GM19035 (cell line): ENCODE results near the gene DDIT3.

Experiments used
- ATAC-seq: cut with Tn5 transposase; IDR thresholded peaks from one replicate; pipeline ENCODE4 v1.9.1; 2021; ENCODE audit not compliant: unreplicated experiment

DDIT3 gene

DNA sequence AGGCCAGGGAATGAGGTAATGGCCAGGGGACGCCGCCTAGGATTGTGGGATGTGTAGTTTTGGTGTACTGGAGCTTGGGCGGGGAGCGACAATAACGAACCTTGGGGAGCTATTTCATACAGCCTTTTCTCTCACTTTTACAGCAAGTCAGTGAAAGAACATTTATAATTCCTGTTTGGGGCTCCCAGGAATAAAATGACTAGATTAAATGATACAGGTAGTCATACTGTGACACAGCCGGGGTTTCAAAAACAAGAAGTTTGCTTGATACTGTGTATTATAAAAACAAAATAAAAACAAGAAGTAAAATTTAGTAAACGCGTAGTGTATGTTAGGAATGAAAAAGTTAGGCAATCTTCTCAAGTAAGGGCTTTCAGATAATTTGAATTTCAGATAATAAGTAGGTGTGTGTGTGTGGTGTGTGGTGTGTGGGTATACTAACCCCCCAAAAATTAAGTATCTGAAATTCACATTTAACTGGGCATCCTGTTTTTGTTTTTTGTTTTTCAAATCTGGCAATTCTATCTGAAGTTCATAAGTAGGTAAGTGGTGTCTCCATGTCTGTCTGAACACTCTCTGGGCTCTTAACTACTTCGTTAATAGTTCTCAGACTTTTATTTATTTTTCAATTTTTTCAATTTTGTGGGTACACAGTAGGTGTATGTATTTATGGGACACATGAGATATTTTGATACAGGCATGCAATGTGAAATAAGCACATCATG, 27.1 kb upstream of the DDIT3 start:
- ATAC-seq = no peak

DNA sequence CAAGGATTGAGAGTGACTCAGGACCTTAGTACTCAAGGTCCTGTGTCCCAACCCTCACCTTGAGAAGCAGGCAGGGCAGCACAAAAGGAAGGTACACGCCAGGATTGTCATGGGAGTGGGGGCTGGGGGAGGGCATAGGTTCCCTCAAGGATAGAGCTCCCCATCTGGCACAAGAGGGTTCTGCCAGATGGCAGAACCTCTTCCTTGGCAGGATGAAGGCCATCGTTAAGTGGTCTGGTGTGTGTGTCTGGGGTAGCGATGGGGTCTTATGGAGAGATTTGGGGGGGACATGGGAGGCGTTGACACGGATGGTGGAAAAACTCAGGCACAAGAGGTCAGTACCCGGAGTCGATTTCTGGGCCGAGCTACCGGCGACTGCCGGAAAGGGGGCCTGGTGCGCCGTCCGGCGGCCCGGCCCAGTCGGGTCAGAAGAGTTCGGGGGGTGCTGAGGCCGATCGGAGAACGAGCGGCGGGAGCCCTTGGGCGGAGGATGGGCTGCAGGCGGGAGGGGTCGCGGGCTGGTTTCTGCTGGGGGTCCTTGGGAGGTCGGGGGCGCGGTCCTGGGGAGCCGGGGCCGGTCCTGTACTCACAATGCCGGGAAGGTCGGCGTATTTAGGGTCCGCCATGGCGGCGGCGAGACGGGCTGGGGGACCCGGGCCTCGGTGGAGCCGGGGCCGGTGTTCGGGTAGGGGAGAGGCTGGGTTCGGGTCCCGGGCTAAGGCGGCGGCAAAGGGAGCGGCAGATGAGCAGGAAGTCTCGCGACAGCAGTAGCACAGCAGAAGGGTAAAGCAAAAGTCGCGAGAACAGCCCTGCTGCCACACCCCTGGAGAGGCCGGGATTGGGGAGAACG, 26.3 kb upstream of the DDIT3 start, which contains the start of gene DCTN2:
Gene DCTN2, minus strand, starts transcription at position 755 of the 850 bp plus-strand sequence. Its CDS starts 129 bp downstream, at position 626.
- peak; percentile 97 for ATAC-seq

DNA sequence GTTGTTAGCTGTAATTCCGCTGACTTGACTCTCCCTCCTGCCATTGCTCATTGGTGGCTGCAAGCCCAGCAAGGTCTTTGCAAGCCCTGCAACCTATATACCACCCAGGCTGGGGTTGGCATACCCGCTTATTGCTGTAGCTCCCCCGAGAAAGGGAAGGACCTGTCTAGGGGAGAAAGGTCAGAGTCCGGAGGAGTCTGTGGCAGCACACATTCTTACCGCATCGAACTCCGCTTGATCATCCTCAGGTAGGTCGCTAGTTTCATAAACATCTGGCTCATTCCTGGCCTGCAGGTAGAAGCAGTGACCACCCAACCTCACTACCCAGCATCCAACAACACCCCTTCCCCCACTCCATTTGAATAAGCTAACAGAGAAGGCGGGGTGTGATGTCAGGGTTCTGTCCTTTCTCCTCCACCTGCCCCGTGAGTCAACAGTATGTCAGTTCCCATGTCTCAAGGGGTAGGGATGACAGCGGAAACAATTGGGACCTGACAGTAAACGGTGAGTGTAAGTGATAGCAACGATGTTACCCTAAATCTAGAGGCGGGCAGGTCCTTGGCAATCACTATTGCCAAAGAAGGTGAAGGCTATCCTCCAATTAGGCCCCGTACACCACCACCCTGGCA, 25.6 kb upstream of the DDIT3 start:
- no peak for ATAC-seq

DNA sequence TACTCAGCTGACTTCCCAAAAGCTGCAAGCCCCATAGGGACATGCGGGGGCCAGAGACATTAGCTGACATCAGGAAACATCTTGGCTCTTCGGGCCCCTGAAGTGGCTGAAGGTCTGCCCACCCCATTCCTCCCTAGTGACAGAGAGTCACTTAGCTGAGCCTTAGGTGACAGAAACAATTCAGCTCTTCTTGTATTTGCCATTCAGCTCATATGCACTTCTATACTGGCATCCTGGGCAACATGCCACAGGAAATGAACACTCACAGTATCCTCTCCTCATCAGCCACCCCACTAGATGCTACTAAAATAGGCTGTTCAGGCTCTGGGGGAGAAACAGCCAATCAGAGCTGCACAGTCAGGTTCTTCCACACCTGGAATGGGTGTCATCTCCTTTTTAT, 23.3 kb upstream of the DDIT3 start:
- no peak for ATAC-seq

DNA sequence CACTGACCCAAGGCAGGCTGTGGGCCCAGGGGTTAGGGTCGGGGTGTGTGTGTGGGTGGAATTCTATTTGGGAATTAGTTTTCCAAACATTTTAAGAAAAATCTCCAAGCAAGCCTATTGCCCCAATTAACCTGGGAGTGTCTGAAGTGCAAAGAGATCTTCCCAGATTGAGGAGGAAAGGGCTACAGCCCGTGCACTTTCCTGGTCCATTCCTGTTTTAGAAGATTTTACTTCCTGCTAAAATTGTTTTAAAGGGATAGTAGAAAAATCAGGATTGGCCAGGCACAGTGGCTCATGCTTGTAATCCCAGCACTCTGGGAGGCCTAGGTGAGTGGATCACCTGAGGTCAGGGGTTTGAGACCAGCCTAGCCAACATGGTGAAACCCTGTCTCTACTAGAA, 21.4 kb upstream of the DDIT3 start:
- no peak for ATAC-seq

DNA sequence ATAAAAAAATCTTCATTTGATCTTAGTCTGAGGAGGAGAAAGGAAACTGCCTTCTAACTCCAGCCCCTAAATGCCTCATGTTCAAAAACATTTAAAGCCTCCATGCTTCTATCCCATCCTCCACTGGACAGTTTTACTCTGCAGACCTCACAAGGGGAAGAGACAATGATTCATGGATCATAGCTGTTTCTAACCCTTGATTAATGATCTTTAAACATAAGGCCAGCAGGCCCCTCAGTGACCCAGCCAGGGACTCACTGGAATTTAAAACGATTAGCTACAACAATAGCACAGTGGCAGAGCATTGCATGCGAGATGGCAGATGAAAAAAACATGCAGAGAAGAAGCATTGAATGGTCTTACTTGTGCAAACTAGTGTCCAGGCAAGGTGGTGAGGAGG, 20.7 kb upstream of the DDIT3 start:
- no peak for ATAC-seq

DNA sequence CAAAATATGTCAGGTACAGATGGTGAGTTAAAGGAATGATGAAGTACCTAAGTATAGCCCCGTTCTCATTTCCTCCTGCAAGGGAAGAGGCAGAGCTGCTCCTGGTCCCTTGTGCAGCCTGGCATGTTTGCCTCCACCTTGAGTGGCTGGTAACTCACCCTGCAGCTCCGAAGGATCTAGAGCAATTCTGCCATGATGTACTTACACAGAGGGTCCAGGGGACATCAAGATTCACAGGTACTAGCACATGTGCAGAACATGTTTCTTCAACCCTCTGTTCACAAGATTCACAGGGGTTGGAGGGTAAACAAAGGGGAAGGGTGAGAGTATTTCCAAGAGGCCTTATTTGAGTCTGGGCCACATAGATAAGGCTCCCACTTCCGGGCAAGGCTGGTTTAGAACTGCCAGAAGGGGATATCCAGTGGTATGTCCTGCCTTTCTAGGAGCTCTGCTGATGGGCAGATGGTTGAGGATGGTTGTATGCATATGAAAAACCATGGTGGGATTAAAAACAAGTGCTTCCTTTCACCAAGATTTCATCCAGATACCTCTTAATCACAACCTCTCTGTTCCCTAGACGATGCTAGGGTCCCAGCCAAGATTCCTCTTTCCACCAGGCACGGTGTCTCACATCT, 18.9 kb upstream of the DDIT3 start:
- no peak for ATAC-seq

DNA sequence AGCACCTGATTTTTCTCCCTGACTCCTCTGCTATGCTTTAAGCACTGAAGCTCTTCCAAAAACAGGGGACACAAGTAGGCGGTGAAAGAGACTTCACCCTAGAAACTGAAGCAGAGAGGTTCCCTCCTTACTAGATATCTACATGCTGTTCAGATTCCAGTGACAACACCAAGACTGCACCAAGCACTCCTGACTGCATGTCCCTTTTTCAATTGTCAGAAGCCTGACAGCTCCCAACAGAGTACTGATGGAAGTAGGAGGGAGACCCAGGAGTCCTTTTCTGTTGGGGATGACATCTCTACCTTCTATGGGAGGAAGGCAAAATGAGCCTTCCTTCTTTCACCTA, 16.3 kb upstream of the DDIT3 start:
- no peak for ATAC-seq

DNA sequence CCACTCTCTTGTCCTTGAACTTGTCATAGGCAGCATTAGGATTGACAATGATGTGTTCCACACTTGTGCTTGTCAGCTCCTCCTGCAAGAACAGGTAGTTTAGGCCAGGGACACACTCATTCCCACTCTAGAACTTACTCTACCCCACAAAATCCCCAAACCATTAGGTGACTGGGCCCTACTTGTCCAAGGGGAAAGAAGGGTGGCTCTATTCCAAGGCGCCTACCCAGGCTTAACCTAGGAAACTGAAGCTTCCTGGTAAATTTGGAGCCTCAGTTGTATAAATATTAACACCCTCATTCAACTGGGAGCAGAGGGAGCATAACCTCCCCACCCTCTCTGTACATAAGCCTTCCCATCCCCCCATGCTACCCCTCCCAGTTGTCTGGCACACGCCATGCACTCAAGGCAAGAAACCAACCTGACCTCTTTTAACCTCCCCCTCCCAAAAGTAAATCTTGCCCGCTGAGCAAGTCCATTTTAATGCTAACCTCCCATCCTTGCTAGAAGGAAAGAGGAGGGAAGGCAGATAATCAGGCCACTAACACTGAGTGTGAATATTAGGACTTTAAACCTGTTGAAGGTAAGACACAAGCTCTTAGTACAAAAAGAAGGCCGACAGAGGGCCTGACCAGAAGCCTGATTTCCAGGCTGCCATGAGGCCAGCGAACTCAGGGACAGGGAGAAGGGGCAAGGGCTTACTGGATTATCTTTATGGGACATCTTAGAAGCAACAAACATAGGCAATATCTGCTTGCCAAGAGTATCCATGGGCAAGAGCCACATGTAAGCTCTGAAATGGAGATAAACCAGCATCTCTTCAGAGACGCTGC, 15.7 kb upstream of the DDIT3 start:
- no peak for ATAC-seq

DNA sequence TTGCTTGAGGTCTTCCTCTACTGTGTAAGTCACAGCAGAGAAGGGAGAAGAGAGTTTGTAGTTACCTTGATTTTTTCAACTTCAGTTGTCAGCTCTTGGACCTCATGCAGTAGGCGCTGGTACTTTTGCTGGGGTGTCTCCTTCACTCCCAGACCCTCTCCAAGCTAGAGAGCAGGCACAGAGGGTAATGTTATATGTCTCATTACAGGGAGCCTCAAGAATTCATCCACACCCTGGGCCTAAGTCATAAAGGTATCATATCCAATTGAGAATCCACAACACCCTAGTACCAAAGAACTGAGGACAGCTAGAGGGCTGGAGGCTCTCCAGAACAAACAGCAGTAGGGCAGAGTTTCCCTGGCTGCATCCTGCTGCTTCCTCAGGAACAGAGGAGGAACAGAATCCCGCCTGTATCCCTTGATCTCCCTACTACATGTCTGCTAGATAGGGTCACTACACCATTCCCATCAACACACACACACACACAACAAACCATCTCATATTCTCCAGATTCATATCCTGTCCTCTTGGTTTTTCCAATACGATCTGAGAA, 14.8 kb upstream of the DDIT3 start:
- ATAC-seq = no peak

DNA sequence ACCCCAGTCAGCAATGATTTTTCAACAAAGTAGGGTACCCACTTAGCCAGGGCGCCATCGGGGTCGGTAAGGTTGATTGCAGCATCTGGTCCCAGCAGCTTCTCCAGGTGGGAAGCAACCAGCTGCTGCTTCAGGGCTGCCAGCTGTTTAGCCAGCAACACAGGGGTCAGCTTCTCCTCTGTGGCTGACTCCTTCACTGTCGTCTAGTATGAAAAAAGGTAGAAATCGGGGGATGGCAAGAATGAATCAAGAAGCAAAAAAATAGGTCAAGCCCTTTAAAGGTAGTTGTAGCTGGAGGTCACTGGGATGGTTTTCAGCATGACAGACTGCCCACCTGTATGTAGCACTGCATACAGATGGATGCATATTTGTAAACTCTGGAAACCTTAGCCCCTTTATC, 13.9 kb upstream of the DDIT3 start:
- ATAC-seq = no peak

DNA sequence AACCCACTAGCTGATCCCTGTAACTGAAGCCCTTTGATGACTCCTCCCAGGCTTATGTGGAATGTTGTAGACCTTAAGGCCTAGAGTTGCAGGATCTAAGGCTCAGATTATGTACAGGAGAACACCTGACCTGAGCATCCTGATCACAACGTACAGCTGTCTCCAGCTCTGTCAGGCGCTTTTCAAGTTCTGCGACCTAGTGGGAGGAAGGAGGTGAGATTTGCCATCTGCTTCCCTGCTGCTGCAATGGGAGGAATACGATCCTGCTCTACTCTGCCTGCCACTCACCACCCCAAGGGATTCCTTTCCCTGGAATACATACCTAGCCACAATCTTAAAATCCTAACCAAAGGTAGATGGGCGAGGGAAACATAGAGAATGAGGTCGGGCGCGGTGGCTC, 12.8 kb upstream of the DDIT3 start:
- no peak for ATAC-seq

DNA sequence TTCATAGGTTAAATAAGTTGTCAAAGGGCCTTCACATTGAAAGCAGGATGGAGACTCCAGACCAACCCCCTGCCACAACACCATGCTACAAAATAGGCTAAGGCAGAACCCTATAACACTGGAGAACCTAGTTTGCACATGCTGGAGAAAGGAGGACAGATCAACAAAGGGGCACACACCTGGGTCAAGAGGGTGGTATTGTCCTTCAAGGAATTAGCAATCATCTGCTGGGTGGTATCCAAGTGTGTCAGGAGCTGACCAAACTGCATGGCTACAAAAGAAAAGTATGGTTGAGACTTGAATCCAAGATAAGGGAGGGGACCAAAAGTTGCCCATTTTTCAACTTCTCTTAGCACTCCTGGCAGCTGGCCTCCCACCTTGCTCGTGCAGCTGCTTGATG, 11.5 kb upstream of the DDIT3 start:
- ATAC-seq = no peak

DNA sequence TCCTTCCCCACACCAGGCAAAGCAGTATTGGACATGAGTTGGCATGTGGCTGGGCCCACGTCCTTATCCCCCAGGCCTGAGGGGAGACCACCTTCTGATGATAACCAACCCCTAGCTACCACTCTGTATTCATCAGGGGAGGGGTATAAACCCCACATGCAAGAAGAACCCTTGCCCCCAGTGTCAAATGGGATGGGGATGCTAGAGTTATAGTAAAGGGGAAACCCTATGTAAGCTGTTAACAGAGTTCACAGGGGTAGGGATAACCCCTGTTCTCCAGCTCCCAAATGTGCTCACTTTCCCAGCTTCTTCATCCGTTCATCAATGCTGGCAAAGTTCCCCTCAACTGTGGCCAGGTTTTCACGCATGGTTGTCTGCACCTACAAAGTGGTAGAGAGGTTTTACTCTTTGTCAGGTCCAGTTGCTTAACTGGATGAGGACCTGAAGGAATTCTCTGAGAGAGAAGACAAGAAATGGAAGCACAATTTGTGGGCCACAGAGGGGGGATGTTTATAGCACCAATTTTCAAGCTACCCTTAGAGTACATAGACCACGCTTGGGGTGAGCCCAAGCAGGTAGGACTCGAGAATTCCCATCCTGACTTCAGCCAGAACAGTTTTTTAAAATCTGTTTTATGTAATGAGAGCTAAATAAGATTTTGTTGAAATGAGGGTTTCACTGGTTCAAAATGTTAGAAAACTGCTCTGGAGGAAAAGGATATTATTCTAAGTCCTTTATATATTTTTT, 10.3 kb upstream of the DDIT3 start:
- ATAC-seq = no peak

DNA sequence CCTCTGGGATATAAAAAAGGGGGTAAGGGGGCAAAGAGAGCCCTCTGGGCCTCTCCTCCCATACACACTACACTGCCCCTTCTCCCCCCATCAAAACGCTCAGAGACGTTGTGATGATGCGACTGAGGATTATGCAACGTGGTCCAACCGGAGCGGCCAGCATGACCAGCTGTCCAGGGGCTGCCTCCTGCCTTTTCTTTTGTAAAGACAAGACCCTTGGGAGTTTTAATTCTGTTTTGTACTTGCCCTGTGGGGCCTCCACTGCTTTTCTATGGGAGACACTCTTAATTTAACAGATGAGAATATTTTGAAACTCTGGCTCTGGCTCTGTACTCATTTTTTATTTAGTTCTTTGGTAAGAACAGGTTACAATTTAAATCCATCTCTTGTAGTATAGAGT, 9.5 kb upstream of the DDIT3 start:
- no peak for ATAC-seq

DNA sequence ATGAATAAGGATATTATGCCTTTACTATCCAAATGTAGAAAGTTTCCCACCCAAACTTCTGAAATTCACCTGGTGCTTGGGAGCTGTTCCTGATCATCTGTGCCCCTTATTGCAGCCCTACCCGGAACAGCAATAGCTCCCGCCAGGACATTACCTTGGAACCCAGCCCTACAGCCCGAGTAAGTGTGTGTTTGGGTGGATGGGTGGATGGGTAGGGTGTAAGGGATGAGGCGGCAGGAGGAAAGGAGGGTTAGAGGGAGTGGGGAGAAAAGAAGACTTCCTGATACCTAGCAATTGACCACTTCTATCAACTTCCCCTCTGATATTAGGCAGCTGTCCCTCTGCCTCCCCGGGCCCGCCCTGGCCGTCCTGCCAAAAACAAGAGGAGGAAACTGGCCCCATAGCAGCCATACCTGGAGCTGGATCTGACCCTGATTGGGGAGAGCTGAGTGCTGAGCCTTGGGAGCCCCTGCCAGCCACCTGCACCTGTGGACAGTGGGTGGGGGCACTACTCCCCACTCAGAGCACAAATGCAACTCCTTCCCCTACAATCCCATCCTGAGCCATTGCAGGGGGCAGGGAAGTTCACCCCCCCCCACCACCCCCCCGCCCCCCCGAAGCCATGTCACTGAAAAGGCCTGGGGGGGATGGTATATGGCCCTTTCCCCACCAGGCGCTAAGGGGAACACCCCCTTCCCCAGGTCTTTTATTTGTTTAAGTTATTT, 8.7 kb upstream of the DDIT3 start:
- no peak for ATAC-seq

DNA sequence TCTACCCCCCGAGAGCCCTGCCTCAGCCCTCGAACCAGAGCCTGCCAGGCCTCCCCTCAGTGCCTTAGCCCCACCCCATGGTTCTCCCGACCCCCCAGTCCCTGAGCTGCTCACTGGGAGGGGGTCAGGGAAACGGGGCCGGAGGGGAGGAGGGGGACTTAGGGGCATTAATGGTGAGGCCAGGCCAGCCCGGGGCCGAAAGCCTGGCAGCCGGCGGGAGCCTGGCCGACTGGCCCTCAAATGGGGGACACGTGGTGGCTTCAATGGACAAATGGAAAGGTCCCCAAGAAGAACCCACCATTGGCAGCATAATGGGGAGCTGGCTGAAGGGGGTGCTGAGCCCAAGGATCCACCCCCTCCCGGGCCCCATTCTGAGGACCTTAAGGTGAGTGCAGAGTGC, 7.9 kb upstream of the DDIT3 start:
- no peak for ATAC-seq

DNA sequence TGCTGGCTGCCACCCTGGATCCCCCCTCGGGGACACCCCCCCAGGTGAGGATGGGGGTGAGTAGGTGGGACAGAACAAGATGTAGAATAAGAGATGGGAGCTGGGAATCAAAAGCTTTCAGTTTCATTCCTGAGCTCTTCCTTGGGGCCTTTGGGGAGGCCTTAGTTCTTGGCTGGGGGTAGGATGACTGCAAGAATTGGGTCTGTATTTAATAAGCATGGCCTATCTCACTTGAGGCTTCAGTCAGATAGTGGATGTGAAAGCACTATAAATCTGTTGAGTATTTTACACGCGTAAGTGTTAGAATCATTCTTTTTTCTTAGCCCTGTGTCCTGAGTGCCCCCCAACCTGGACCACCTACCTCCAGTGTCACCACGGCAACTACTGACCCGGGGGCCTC, 6.9 kb upstream of the DDIT3 start:
- no peak for ATAC-seq

DNA sequence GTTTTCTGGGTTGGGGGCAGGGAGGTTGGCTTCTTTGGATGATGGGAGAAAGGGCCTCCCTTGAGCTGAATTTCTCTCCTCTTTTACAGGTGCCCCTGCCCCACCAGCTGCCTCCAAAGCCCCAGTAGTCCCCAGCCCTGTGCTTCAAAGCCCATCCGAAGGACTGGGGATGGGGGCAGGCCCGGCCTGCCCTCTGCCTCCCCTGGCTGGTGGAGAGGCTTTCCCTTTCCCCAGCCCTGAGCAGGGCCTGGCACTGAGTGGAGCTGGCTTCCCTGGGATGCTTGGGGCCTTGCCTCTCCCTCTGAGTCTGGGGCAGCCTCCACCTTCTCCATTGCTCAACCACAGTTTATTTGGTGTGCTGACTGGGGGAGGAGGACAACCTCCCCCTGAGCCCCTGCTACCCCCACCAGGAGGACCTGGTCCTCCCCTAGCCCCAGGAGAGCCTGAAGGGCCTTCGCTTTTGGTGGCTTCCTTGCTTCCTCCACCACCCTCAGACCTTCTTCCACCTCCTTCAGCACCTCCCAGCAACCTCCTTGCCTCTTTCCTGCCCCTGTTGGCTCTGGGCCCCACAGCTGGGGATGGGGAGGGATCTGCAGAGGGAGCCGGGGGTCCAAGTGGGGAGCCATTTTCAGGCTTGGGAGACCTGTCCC, 6.3 kb upstream of the DDIT3 start:
- no peak for ATAC-seq
